ENCODE data around the gene GLIS1.
"Not testable (repeated sequence)": the region's sequence is repeated elsewhere in the genome, so short reads cannot be mapped to it uniquely, and the experiment has no call there.

DNA sequence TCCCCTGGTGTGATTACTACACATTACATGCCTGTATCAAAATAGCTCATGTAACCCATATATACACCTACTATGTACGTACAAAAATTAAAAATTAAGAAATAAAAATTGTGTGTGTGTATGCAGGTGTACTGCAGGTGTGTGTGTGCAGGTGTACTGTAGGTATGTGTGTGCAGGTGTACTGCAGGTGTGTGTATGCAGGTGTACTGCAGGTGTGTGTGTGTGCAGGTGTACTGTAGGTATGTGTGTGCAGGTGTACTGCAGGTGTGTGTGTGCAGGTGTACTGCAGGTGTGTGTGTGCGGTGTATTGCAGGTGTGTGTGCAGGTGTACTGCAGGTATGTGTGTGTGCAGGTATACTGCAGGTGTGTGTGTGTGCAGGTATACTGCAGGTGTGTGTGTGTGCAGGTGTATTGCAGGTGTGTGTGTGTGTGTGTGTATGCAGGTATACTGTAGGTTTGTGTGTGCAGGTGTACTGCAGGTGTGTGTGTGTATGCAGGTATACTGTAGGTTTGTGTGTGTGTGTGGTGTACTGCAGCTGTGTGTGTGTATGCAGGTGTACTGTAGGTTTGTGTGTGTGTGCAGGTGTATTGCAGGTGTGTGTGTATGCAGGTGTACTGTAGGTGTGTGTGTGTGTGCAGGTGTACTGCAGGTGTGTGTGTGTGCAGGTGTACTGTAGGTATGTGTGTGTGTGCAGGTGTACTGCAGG, 183.2 kb downstream of the GLIS1 start:
- TF ChIP-seq, protein P1, sequence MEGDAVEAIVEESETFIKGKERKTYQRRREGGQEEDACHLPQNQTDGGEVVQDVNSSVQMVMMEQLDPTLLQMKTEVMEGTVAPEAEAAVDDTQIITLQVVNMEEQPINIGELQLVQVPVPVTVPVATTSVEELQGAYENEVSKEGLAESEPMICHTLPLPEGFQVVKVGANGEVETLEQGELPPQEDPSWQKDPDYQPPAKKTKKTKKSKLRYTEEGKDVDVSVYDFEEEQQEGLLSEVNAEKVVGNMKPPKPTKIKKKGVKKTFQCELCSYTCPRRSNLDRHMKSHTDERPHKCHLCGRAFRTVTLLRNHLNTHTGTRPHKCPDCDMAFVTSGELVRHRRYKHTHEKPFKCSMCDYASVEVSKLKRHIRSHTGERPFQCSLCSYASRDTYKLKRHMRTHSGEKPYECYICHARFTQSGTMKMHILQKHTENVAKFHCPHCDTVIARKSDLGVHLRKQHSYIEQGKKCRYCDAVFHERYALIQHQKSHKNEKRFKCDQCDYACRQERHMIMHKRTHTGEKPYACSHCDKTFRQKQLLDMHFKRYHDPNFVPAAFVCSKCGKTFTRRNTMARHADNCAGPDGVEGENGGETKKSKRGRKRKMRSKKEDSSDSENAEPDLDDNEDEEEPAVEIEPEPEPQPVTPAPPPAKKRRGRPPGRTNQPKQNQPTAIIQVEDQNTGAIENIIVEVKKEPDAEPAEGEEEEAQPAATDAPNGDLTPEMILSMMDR (IDR thresholded peaks at IDR 0.05; ENCODE audit: low read depth, low read length, poor library complexity, severe bottlenecking), result not testable (repeated sequence)
- TF ChIP-seq EZH2phosphoT487 (IDR thresholded peaks at IDR 0.05; ENCODE audit: borderline replicate concordance, low read length), result not testable (repeated sequence)

Measured in DOHH2 (cell line).